ENCODE results near the gene PCK1. TPM values are rescaled to one million over a fixed set of nuclear protein-coding genes. Genes with fewer than 3 reads are reported as not detected.
A peak's percentile ranks its signal among the peaks of the same experiment; 100 is the strongest.

PCK1 gene
- total and polyA plus RNA-seq, 2 of the 13 experiments (the other 11 are each of a cell fraction or from before 2014, with no cell fraction given) = 6.5 to 12.6 TPM

DNA sequence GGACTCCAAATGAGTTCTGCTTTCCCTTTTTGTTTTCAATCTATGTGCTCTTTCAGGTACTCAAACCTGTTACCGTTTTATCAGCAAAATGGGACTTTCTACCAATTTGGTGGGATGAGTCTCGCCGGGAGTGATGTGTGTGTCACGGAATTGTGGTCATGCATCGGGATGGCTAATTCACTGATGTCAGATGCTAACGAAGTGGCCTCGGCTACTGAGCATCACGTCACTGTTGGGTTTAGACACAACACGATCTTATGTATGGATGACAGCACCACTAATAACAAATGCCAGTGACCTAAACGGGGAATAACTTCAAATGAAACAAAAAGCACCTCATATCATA, 1.6 kb upstream of the PCK1 start (continued):
- TF ChIP-seq, protein P1, sequence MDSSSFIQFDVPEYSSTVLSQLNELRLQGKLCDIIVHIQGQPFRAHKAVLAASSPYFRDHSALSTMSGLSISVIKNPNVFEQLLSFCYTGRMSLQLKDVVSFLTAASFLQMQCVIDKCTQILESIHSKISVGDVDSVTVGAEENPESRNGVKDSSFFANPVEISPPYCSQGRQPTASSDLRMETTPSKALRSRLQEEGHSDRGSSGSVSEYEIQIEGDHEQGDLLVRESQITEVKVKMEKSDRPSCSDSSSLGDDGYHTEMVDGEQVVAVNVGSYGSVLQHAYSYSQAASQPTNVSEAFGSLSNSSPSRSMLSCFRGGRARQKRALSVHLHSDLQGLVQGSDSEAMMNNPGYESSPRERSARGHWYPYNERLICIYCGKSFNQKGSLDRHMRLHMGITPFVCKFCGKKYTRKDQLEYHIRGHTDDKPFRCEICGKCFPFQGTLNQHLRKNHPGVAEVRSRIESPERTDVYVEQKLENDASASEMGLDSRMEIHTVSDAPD (CRISPR knock-in tag; IDR thresholded peaks at IDR 0.05) = 0 out of 2 replicates have a peak, but pooled peaks have one; percentile 8
- TF ChIP-seq REPIN1 (CRISPR knock-in tag; IDR thresholded peaks at IDR 0.05; ENCODE audit: borderline replicate concordance, low read depth) (0 out of 2 replicates have a peak, but pooled peaks have one; percentile 12), XBP1 (CRISPR knock-in tag; IDR thresholded peaks at IDR 0.05) (peak; percentile 29; the same call in 1 of the 2 replicates), HDAC1 (CRISPR knock-in tag; IDR thresholded peaks at IDR 0.05) (peak; percentile 3), ATF1 (CRISPR knock-in tag; IDR thresholded peaks at IDR 0.05) (peak; percentile 72; the same call in 1 of the 2 replicates), HMG20B (CRISPR knock-in tag; conservative IDR thresholded peaks at IDR 0.05) (no peak), ZNF383 (CRISPR knock-in tag; IDR thresholded peaks at IDR 0.05; ENCODE audit: borderline replicate concordance) (no peak), ZNF749 (CRISPR knock-in tag; IDR thresholded peaks at IDR 0.05; ENCODE audit: borderline replicate concordance) (no peak), RFX3 (CRISPR knock-in tag; IDR thresholded peaks at IDR 0.05) (0 out of 2 replicates have a peak, but pooled peaks have one; percentile 6), ARNTL (CRISPR knock-in tag; IDR thresholded peaks at IDR 0.05) (no peak), ZNF773 (CRISPR knock-in tag; IDR thresholded peaks at IDR 0.05; ENCODE audit: borderline replicate concordance) (no peak), MEIS1 (CRISPR knock-in tag; IDR thresholded peaks at IDR 0.05; ENCODE audit: borderline replicate concordance) (no peak), ZNF616 (CRISPR knock-in tag; IDR thresholded peaks at IDR 0.05; ENCODE audit: low read depth) (no peak), POLR2AphosphoS2 (IDR thresholded peaks at IDR 0.05; ENCODE audit: low read depth, low read length) (no peak), ZBTB3 (CRISPR knock-in tag; IDR thresholded peaks at IDR 0.05; ENCODE audit: borderline replicate concordance, low read depth) (no peak), RBAK (CRISPR knock-in tag; IDR thresholded peaks at IDR 0.05) (no peak), ZNF607 (CRISPR knock-in tag; IDR thresholded peaks at IDR 0.05; ENCODE audit: borderline replicate concordance) (0 out of 2 replicates have a peak, but pooled peaks have one; percentile 4), NONO (IDR thresholded peaks at IDR 0.05) (no peak), NONO (CRISPR knock-in tag; conservative IDR thresholded peaks at IDR 0.05) (peak; percentile 47; the same call in 1 of the 2 replicates), SP4 (CRISPR knock-in tag; IDR thresholded peaks at IDR 0.05) (0 out of 2 replicates have a peak, but pooled peaks have one; percentile 37), PHF20 (CRISPR knock-in tag; IDR thresholded peaks at IDR 0.05) (0 out of 2 replicates have a peak, but pooled peaks have one; percentile 10), ZNF296 (CRISPR knock-in tag; conservative IDR thresholded peaks at IDR 0.05) (no peak), ZNF530 (CRISPR knock-in tag; IDR thresholded peaks at IDR 0.05; ENCODE audit: low read depth) (no peak), CREB1 (IDR thresholded peaks at IDR 0.05) (peak; percentile 80), CREB1 (CRISPR knock-in tag; IDR thresholded peaks at IDR 0.05) (no peak; the same call in 1 of the 2 replicates), ZNF841 (CRISPR knock-in tag; IDR thresholded peaks at IDR 0.05; ENCODE audit: borderline replicate concordance) (no peak), JUND (CRISPR knock-in tag; IDR thresholded peaks at IDR 0.05) (peak; percentile 8; the same call in 1 of the 2 replicates), ZMYM4 (CRISPR knock-in tag; IDR thresholded peaks at IDR 0.05) (0 out of 2 replicates have a peak, but pooled peaks have one; percentile 3), ZFP36L1 (CRISPR knock-in tag; IDR thresholded peaks at IDR 0.05) (0 out of 2 replicates have a peak, but pooled peaks have one; percentile 38), NFIC (IDR thresholded peaks at IDR 0.05; ENCODE audit: low read length) (0 out of 2 replicates have a peak, but pooled peaks have one; percentile 2), ZNF672 (CRISPR knock-in tag; IDR thresholded peaks at IDR 0.05) (no peak), TGIF2 (CRISPR knock-in tag; IDR thresholded peaks at IDR 0.05) (0 out of 2 replicates have a peak, but pooled peaks have one; percentile 18), MTA1 (CRISPR knock-in tag; IDR thresholded peaks at IDR 0.05; ENCODE audit: borderline replicate concordance) (no peak), WIZ (CRISPR knock-in tag; IDR thresholded peaks at IDR 0.05) (no peak)
